Measurements from ENCODE around the gene MND1.
"Not testable (repeated sequence)": the region's sequence is repeated elsewhere in the genome, so short reads cannot be mapped to it uniquely, and the experiment has no call there.

MND1 gene

GRCh38 chr4:153440475-153440874 lies 96.0 kb downstream of the MND1 start:
- DNase-seq (ENCODE audit: low read depth in 2 of 2): no peak

GRCh38 chr4:153447175-153447905 lies 102.9 kb downstream of the MND1 start:
- no peak for DNase-seq (ENCODE audit: low read depth in 2 of 2)

GRCh38 chr4:153448003-153448731 lies 103.7 kb downstream of the MND1 start:
- DNase-seq (ENCODE audit: low read depth in 2 of 2): no peak

GRCh38 chr4:153449338-153449737 lies 104.8 kb downstream of the MND1 start:
- DNase-seq (ENCODE audit: low read depth in 2 of 2): no peak

GRCh38 chr4:153450544-153450917 lies 106.0 kb downstream of the MND1 start:
- no peak for DNase-seq (ENCODE audit: low read depth in 2 of 2)

GRCh38 chr4:153451145-153451544 lies 106.7 kb downstream of the MND1 start:
- not testable (repeated sequence) for DNase-seq (ENCODE audit: low read depth in 2 of 2)

- no peak for DNase-seq (ENCODE audit: low read depth in 2 of 2)
Measured at GRCh38 chr4:153451911-153452657, 107.6 kb downstream of the MND1 start.

GRCh38 chr4:153452658-153453378 lies 108.3 kb downstream of the MND1 start:
- DNase-seq (ENCODE audit: low read depth in 2 of 2): no peak

- DNase-seq (ENCODE audit: low read depth in 2 of 2): no peak
Measured at GRCh38 chr4:153453402-153453801, 108.9 kb downstream of the MND1 start.

- DNase-seq (ENCODE audit: low read depth in 2 of 2): no peak
Measured at GRCh38 chr4:153458969-153459368, 114.5 kb downstream of the MND1 start.

- DNase-seq (ENCODE audit: low read depth in 2 of 2): not testable (repeated sequence)
Measured at GRCh38 chr4:153461549-153461948, 117.1 kb downstream of the MND1 start.

GRCh38 chr4:153464068-153464467 lies 119.6 kb downstream of the MND1 start:
- no peak for DNase-seq (ENCODE audit: low read depth in 2 of 2)
